Astrocyte (in vitro differentiated cells and primary cell): Measurements from ENCODE around the gene TBRG1.

Source experiments
- CTCF ChIP-seq: IDR thresholded peaks from 2 replicates; pipeline ENCODE4 v1.5.1; 2011; ENCODE audit warnings: low read depth, mild to moderate bottlenecking, inconsistent platforms, low read length, moderate library complexity; ENCODE audit not compliant: insufficient read depth
- EZH2 ChIP-seq: IDR thresholded peaks from 2 replicates; pipeline ENCODE4 v1.6.1; 2012; ENCODE audit warnings: mild to moderate bottlenecking, low read length, inconsistent platforms; ENCODE audit not compliant: insufficient read depth

- TF ChIP-seq CTCF: no peak
- TF ChIP-seq EZH2: no peak
Observed at GRCh38 chr11:124676386-124676785, 53.7 kb downstream of the TBRG1 start.
